Testis (tissue), 2 donors: Measurements from ENCODE around the gene RAPGEF5.

Experiments used
- POLR2A ChIP-seq: fragments of 450-650 bp; IDR thresholded peaks from one replicate; pipeline ENCODE4 v1.6.1; 2017; ENCODE audit warnings: antibody characterized with exemption, mild to moderate bottlenecking, moderate library complexity
- TF ChIP-seq, protein P1 (sequence below), 3 experiments: fragments of 450-650 bp in 2 of 3; fragments of 200-600 bp in 1 of 3; sonication (generic) in 1 of 3; IDR thresholded peaks; one replicate each; pipeline ENCODE4 v1.5.1; 2016 to 2019; ENCODE audit warnings: antibody characterized with exemption in 3 of 3, mild to moderate bottlenecking in 2 of 3, moderate library complexity in 1 of 3

DNA sequence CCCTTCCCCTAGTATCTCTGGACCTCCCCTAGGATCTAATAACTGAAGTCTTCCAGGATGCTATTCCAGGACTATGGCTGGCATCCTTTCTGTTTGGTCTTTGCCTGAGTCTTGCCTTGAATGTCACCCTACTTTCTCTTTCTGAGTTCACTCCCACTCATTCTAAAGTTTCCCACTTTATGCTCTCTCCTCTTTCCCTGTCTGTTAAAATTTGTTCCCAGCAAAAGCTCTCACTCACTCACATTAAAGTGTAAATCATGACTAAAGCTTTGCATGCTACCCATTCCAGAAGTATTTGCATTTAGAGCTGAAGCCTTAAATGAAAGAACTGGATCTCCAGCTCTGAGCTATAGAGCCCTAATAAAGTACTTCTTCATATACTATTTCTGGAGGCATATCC is 42.1 kb upstream of the RAPGEF5 start:
- TF ChIP-seq, protein P1, sequence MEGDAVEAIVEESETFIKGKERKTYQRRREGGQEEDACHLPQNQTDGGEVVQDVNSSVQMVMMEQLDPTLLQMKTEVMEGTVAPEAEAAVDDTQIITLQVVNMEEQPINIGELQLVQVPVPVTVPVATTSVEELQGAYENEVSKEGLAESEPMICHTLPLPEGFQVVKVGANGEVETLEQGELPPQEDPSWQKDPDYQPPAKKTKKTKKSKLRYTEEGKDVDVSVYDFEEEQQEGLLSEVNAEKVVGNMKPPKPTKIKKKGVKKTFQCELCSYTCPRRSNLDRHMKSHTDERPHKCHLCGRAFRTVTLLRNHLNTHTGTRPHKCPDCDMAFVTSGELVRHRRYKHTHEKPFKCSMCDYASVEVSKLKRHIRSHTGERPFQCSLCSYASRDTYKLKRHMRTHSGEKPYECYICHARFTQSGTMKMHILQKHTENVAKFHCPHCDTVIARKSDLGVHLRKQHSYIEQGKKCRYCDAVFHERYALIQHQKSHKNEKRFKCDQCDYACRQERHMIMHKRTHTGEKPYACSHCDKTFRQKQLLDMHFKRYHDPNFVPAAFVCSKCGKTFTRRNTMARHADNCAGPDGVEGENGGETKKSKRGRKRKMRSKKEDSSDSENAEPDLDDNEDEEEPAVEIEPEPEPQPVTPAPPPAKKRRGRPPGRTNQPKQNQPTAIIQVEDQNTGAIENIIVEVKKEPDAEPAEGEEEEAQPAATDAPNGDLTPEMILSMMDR (IDR thresholded peaks at IDR 0.05) = no peak
- TF ChIP-seq POLR2A = no peak
